Effector CD4-positive, alpha-beta T cell (primary cell): ENCODE data around the gene PHF10.
"Not testable (repeated sequence)": the region's sequence is repeated elsewhere in the genome, so short reads cannot be mapped to it uniquely, and the experiment has no call there.

Experiments used
- DNase-seq: peaks from one replicate; pipeline ENCODE4 v3.0.0-alpha.2; 2020
- total RNA-seq: gene quantifications from one replicate; lab custom pipeline; 2026; lab: John Stamatoyannopoulos, UW

PHF10 gene
- total RNA-seq = 141 reads per million, percentile 88 among the genes with 10 or more reads in this experiment

DNA sequence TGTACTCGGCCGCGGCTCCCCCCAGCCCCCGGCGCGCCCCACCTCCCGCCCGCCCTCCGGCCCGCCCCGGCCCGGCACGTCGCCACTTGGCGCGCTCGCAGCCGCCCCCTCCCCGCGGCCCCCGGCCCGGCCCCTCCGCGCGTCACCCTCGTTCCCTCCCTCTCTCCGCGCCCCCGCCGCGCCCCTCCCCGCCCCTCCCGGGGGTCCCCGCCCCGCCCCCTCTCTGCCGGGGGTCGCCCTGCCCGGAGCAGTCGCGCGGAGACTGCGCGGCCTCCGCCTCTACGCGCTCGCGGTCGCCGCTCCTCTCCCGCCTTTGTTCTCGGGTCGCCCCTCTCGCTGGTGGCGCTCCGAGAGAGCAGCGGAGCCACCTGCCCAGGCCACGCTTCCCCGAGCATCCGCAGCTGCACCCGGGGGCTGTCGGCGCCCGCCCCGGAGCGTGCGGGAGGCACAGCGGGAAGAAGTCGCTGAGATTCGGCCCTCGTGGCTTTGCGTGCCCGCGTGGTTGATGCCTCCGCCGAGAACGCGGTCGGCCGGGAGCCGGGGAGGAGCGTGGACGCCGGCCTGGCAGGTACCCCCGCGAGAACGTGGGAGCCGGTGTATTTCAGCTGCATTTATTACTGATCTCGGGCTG lies at the start of gene PHF10:
Gene PHF10, minus strand, starts transcription at position 7 of the 631 bp plus-strand sequence. CDS start 569 bp downstream, outside the sequence.
- peak; percentile 62 for DNase-seq

DNA sequence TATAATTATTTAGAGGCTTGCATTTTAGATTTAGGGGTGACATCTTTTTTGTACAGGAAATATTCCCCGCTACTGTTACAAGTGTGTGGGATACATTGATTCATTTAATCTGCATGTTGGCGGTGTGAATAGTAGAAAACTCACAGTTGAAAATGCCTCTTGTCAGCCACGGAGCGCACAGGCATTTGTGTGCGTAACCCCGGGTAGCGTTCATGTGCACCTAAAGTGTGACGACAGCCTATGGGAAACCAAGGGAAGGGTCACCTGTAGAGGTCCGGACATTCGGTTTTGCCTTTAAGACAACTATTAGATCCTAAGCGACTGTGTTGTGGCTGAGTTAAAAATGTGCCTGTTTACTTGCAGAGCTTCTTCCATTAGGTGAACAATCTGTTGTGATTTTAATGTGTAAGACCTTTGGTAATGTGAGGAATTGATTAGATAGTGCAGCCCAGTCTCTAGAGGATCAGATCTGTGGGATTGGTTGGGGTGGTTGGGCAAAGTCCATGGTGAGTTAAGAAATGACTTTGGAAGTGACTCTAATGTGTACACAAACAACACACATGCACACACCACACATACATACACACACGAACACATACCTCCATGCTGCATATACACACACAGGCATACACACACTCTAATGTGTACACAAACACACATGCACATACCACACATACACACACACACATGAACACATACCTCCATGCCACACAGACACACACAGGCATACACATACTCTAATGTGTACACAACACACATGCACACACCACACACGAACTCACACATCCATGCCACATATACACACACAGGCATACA lies 42.8 kb upstream of the PHF10 start:
- no peak for DNase-seq

DNA sequence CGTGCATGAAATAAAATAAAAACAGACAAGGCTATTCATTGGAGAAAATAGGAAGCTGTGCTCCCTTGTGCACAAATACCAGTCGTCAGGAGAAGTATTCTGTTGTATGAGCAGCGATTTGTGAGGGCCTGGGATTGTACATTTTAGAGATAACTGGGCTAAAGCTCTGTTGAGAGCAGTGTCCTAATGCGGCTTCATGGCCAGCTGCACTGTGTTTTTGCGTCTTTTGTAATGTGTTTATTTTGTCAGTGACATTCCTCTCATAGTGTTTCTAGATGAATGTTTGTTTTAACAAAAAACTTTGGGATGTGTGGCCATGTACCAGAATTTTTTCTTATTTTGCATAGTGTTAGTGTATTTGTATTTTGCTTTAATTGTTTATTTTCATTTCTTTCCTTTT lies 41.9 kb upstream of the PHF10 start:
- no peak for DNase-seq

DNA sequence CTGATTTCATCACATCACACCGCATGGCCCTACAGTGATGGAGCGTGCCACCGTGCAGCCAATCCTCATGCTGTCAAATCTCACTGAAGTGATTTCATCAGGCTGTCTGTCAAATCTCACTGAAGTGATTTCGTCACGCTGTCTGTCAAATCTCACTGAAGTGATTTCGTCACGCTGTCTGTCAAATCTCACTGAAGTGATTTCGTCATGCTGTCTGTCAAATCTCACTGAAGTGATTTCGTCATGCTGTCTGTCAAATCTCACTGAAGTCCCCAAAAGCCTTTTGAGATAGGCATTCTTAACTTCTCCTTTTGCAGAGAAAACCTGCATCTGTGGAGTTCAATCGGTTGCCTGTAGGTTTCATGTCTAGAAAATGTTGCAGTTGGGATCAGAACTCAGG lies 41.5 kb upstream of the PHF10 start:
- DNase-seq = not testable (repeated sequence)

DNA sequence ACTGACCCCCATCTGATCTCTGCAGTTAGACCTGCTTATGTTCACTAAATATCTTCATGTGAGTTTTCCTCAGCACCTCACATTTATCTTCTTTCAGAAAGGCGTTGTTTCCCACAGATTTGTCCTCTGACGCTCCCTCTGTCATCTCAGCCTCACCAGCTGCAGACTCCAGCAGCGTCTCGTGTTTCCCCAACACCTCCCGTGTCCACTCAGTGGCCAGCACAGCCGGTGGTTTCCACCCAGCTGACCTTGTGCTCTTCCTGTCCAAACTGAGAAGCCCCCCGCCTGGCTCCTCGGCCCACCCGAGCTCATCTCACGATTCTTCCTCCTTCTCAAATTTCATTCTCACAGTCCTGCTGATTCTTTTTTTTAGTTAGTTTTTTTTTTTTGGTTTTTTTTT lies 39.6 kb upstream of the PHF10 start:
- no peak for DNase-seq

DNA sequence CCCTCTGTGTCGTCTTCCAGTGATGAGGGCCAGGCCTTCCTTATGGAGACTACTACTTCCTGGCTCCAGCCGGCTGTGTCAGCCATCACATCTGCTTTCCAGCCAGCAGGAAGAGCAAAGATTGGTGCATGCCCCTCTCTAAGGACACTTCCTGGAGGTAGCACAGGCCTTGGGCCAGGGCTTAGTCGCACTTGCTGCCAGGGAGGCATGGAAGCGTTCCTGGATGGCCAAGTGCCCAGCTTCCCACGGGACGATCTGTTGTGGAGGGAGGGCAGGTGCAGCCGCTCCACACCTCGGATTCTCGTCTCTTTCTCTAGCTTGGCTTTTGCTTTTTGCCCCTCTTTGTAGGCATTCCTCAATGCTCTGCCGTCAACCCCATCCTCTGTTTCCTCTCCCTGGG lies 39.0 kb upstream of the PHF10 start:
- no peak for DNase-seq

DNA sequence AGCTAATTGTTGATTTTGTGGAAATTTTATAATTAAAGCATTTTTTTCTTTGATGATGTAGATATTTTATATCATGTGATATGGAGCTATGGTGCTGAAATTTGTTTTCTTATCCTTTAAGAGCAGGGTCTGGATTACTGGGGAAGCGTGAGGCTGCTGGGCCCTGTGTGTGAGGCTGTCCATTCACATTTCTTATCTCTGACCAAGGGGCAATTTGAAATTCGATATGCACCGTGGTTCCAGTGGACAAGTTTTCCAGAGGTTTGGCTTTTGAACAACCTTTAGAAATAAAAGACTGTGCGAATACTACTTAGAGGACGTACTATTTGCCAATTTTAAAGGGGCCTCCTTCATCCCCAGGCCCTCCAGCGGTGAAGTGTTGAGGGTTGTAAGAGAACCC lies 30.9 kb upstream of the PHF10 start:
- DNase-seq = no peak

DNA sequence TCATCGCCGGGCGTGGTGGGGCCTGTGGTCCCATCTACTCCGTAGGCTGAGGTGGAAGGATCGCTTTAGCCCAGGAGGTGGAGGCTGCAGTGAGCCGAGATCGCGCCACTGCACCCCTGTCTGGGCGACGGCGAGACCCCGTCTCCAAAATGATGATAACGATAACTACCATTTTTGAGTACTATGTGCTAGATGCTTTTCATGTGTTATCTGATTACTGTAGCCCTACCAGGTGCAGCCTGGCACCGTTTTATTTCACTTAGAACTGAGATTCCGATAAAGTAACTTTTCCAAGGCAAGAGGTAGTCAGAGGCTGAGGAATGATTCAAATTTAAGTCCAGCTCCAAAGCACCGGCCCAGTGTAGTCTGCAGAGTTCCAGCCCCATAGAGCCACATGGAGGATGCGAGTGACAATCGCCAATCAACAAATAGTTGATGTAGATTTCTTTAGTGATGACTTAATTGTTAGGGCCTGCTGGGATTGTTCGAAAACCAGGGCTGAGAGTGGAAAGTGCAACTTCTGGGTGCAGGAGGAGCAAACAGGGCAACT lies 27.8 kb upstream of the PHF10 start:
- DNase-seq = no peak

DNA sequence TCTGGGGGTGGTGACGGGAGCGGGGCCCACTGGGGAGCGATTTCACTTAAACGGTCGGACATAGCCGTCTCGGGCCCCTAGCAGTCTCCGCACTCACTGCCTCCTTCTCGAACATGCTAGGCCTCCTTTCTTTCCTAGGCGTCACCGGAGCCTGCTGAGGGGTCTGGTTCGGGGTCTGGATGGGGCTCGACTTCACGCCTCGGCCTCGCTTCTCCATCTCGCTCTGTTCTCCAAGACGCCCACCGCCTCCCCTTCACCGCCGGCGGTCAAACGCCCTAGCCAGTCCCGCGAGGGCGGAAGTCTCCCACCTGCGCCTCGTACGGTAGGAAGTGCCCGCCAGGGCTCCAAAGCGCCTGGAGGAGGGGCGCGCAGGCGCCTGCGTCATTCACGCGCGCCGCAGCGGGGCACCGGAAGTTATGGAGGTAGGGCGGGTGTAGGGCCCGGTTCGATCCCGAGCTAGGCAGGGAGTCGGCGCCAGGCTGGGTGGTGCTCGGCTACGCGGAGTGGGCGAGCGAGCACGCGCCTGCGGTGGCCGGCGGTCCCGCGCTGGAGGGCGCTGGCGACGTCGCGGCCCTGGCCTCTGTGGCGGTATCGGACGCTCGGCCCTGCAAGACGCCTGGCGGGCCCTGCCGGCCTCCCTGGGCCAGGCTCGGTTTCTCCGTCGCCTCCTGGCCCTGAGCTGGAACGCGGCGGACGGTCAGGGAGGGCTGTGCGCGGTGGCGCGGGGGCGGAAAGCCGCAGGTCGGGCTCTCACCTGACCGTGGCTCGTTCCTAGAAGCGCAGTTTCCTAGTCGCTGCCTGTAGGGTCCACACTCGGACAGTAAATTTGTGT lies 27.2 kb upstream of the PHF10 start, which contains the start of the genes DYNLT2 and ERMARD:
Gene DYNLT2, minus strand, starts transcription at position 331 of the 832 bp plus-strand sequence. Its CDS starts 114 bp downstream, at position 217.
Gene ERMARD, plus strand, starts transcription at position 381 of the 832 bp plus-strand sequence. Its CDS starts 36 bp downstream, at position 417.
- peak; percentile 89 for DNase-seq

DNA sequence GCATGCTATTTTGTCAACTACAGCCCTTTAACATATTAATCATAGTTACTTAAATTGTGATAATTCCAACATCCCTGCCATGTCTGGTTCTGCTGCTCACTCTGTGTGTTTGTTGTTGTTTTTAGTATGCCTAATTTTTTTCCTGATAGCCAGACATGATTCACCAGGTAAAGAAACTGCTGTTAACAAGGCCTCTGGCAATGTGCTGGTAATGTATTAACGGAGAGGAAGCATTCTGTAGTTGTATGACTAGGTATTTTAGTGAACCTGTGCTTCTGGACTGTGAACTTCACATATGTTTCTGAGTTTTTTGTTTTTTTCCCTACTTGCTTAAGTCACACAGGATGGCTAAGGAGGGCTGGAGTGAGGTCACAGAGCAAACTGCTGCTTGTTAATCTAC lies 22.3 kb upstream of the PHF10 start:
- DNase-seq = no peak

DNA sequence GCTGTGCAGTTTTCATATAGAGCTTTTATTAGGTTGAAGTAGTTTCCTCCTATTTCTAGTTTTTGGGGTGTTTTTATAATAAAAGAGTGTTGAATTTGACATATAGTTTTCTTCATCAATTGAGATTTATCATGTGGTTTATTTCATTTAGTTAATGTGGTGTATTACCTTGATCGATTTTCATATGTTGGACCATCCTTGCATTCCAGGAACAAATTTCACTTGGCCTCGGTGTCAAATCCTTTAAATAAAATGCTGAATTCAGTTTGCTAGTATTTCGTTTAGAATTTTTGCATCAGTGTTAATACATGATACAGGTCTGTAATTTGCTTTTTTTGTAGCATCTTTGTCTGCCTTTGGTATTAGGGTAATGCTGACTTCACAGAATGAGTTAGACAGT lies 21.1 kb upstream of the PHF10 start:
- no peak for DNase-seq

DNA sequence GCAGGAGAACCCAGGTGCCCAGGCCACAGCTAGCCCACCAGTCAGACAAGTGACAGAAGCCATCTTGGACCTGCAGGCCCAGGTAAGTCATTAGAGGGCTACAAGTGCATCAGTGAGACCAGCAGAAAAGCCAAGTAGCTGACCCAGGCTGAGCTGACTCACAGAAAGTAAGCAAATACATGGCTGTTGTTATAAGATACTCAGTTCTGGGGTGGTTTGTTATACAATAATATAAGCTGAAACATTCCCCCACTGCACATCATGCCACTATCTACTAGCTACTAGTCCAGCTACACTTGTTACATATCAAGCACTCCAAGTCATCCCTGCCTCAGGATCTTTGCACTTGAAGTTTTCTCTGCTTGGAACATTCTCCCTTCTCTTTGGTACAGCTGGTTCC lies 17.0 kb upstream of the PHF10 start:
- DNase-seq = no peak

DNA sequence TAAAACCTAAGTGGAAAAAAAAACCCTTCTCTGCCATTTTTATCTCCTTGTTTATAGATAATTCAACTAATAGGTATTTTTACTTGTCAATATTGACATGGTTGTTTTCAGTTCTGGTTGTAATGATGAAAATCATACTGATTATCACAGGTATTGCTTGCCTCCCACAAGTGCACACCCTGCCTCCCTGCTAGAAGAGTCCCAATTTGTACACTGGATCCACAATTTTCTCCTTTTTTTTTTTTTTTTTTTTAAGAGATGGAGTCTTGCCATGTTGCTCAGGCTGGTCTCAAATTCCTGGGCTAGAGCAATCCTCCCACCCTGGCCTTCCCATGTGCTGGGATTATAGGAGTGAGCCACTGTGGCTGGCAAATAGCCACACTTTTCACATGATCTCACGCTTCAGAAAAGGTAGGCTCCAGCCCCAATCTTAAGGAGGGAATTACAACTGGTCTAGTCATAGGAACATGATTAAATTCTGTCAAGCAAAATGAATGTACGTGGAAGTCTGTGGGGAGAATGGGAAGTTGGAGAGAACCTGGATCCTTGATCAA lies 14.8 kb upstream of the PHF10 start:
- DNase-seq = no peak

DNA sequence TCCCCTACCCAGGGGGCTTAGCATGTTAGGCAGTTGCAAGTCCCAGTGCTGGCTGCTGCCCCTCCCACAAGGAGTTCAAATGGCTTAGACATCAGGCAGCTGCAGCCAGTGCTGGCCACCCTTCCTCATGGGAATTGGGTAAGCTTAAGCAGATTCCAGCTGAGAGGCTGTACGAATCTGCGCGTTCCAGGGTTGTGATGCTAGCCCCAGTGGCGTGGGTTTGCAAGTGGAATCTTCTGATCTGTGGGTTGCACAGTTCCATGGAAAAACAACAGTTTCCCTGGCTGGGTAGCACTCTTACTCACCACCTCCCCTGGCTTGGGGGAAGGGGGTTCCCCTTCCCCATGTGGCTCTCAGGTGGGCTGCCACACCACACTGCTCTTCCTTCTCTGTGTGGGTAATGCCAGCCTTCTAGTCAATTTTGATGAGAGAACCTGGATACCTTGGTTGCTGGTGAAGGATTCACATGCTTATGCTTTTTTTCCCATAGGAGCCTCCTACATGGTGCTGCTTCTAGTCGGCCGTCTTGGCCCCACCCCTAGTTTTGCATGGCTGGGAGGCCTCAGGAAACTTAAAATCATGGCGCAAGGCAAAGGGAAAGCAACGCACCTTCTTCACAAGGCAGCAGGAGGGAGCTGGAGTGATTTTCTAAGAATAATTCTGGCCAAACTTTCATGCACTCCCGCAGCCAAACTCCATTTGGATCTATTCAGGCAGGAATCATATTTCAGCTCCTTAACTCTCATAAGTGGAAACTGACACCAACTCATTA lies 14.1 kb upstream of the PHF10 start:
- no peak for DNase-seq

DNA sequence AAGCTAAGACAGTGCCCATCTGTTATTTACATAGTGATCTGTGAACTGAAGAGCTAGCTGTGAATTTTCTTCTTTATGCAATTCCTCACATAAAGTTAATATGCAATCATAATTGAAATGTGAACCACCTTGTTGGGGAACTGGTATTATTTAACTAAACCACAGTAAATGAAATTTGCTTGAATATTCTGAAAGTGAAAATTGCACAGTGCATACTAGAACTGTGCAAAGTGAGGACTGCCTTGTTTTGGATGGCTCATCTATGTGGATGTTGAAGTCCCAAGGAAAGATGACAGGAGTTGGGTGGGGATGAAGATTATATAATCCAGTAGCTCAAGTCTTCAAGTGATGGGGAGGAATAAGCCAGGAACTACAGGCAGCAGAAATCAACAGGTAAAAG lies 5.7 kb upstream of the PHF10 start:
- no peak for DNase-seq

DNA sequence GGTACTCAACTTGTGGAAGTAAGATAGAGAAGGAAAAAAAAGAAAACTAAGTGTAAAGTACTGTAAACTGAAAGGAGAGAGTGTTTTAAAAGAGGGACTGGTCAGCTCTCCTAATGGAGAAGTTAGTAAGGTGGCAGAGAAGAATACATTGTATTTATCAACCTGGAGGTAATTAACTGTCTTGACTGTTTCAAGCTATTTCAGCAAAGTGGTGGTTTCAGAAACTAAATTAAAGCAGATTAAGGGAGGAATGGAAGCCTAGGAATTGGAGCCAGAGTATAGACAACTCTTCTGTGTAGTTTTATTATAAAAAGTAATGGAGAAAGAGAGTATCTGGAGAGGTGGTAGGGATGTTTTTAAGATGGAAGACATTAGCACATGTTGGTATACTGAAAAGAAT lies 2.7 kb upstream of the PHF10 start:
- DNase-seq = no peak

DNA sequence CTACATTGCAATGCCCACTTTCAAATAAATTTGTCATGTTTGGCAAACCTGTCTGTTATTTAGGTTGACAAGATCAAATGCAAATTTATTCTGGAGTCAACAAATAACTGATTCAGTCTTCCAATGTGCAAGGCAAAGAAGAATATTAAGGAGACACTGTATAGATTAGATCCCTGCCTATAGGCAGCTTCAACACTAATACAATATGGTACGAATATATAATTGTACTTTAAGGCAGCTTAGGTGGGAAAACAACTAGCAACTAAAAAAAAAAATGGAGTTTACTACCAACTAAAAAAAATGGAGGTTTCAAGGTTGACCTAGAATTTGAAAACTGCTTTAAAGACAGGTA lies 1.7 kb upstream of the PHF10 start:
- no peak for DNase-seq

DNA sequence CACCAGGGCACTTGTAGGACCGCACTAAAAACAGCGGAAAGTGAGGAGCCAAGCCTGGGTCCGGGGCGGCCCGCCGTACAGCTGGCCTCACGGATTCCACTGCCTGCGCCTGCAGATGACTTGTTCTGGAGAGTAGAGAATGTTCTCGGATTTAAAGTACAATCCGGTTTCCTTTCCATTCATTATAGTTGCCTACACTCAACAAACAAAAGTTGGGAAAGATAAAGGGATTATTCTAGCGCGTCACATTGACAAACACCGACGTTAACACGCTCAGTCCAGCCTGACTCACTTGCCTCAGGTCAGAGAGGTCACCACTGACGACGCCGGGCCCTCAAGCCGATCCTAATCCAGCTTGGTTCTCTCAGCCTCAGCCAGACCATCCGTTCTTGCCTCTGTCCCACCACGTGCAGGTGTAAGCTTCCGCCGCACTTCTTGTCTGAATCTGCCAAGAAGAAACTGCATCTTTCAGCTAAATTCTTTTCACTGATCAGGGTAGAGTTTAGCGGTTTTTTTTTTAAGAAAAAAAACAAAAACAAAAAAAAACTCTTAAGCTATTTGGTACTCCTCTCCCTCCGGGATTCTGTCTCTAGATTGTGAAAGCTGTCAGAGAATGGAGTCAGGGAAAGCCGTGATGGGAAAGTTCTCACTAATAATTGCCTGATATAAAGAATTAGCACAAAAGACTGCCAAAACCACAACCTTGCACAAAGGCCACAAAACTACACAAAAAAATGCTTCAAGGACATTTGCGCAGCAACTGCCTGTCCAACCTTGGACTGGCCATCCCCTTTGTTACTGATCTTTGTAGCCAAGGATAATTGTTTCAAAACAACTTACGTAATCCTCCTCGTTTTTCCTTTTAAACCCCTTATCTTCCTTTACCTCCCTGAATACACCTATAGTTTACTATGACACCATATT lies 1.1 kb upstream of the PHF10 start:
- peak; percentile 3 for DNase-seq

DNA sequence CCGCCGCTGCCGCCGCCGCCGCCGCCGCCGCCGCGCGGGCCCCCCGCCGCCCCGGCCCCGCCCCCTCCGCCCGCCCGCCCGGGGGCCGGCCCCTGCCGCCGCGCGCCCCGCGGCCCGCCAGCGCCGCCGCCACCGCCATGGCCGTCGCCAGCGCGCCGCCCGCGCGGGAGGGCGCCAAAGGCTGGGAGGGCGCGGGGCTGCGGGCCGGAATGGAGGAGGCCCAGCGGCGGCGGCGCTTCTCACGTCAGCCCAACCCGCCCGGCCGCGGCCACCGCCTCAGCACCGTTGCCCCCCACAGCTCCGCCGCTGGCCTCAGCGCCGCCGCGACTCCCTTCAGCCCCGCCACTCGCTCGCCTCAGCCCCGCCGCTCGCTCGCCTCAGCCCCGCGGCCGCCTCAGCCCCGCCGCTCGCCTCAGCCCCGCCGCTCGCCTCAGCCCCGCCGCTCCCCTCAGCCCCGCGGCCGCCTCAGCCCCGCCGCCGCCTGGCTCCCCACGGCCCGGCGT lies 258 bp downstream of the PHF10 start:
- DNase-seq = peak; percentile 26

DNA sequence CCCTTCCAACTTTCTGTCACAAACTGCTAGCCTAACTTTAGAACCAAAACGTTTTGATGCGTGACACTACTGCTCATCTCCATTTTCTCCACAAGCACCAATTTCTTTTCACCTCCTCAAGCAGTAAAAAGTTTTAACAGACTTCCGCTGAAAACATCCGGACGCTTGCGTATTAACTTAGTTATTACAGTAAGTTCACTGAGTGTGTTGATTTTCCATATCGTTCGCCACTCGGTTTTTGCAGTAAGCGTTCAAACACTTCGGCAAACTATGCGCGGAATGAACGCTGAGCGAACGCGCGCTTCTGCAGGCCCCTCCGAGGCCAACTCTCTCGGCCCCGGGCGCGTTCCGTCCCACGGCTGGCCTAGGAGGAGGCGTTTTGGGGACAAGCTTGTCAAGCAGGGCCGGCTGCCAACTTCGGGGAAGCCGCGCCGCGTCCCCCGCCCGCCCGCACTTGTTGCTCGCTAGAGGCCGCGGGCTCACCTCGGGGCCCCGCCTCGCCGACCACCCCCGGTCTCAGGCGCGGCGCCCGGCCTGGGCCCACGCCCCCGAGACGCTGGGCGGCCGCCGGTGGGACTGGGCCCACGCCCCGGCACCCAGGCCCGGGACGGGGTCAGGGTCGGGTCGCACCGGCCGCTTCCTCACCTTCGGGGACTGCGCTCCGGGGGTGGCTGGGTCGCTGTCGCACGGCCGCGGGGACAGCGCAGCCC lies 945 bp downstream of the PHF10 start:
- peak; percentile 51 for DNase-seq
